Epithelial cell of prostate (primary cell): ENCODE results near the gene AGBL1.
A peak's percentile ranks its signal among the peaks of the same experiment; 100 is the strongest.
"Not testable (repeated sequence)": the region's sequence is repeated elsewhere in the genome, so short reads cannot be mapped to it uniquely, and the experiment has no call there.

Experiments used
- DNase-seq: peaks from one replicate; pipeline ENCODE4 v3.0.0-alpha.2; 2011; ENCODE audit warnings: low read depth, low spot score
- H3K27ac ChIP-seq: fragments of 450-650 bp; 2 replicates; pipeline ENCODE4 v1.5.1; 2017; ENCODE audit warnings: mild to moderate bottlenecking

AGBL1 gene

DNA sequence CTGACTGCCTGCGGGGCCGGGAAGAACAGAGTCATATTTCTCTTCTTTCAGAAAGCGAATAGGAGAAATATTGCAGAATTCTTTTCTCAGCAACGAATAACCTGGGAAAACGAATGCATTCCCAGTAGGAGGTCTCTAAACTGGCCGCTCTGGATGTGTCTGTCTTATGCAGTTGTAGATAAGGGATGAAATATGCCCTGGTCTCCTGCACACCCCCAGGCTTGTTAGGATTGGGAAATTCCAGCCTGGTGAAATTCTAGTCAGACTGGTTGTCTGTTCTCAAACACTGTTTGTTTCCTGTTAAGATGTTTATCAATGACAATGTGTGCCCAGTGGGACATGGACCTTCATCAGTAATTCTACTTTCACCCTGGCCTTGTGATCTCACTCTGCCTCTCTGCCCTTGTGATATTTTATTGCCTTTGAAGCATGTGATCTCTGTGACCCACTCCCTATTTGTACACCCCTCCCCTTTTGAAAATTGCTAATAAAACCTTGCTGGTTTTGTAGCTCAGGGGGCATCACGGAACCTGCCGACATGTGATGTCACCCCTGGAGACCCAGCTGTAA, 385.9 kb downstream of the AGBL1 start:
- DNase-seq, H3K27ac ChIP-seq: not testable (repeated sequence)

DNA sequence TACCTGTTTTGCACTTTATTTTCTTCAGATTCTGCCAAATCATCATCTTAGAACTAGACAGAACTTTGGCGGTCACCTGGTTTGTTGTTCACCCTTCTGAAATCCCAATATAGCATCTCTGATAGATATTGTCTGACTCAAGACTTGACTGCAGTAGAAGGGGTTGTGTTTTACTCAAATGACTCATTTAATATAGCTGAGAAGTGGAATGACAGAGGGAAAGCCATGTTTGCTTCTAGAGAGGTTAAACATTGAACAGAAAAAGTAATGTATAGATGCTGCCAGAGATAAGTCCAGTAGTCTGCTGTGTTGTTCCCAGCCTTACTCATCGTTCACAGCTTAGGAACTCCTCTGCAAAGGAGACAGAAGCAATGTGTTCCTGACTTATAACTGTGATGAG, 402.0 kb downstream of the AGBL1 start:
- DNase-seq: peak; percentile 10
- H3K27ac ChIP-seq: no peak overlapping the region

DNA sequence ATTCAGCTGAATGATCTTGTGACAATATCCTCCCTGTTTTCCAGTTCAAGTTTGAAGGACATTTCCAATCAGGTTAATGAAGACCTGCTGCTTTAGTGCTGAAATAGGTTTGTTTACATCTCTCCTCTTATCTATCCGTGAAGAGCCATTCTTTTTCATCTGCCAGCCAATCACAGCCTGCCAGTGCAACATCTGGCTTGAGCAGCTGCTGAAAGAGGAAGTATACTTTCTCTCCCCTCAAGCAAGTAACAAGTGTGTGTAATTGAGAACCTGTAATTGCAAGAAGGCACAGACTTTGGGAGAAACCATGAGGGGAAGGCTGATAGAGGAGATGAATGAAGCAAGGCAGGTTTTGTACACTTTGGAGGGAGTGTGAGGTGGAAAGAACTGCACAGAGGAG, 404.3 kb downstream of the AGBL1 start:
- no peak overlapping the region for H3K27ac ChIP-seq
- DNase-seq: no peak

DNA sequence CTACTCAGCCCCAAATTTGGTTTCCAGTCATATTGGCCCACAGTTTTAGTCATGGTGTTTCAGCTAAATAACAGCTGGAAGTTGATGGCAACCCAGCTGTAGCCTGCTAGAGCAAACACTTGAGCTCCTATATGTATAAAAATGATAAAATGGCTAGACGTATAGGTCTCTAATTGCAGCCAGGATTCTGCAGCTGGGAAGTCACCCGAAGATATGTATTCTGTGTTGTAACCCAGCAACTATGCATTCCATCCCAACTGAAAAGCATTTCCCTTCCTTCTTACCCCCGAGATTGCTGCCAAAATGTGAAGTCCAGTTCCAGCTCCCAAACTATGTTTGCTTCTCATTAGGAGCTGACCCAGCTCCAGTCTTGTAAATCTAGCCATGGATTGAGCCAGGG, 408.4 kb downstream of the AGBL1 start:
- no peak for DNase-seq
- H3K27ac ChIP-seq: no peak overlapping the region

DNA sequence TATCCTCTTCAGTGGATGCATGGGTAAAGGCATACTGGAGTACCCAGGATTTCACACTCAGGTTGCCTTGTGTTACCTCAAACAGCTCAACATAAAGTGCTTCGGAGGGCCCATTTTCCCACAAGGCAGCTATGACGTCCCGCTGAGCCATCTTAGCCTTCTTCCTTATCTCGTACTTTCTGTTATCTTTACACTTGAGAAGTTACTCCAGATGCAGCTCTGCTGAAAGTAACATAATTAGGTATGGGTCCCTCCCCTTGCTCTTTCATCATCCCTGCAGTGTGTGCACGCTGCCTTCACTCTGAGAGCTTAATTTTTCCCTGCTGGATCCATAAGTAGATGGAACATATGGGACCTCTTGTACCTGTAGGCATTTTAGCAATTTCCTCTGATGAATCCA, 410.3 kb downstream of the AGBL1 start:
- H3K27ac ChIP-seq: no peak overlapping the region
- DNase-seq: no peak

DNA sequence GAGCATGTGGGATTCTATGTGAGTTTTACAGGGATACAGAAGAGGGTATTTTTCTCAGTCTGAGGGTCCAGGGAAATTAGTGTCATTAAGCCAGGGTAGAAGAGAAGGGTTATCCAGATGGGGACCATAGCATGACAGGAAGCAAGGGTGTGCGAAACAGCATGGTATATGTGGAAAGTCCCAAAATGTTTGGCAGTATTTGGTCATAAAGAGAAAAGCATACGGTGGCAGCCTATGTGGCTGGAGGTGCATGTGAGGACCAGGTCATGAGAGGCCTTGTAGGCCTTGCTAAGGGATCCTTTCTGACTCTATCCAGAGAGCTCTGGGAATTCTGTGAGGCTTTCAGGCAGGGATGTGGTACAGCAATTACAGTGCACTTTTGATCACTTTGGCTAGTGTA, 411.4 kb downstream of the AGBL1 start:
- no peak for DNase-seq
- no peak overlapping the region for H3K27ac ChIP-seq

DNA sequence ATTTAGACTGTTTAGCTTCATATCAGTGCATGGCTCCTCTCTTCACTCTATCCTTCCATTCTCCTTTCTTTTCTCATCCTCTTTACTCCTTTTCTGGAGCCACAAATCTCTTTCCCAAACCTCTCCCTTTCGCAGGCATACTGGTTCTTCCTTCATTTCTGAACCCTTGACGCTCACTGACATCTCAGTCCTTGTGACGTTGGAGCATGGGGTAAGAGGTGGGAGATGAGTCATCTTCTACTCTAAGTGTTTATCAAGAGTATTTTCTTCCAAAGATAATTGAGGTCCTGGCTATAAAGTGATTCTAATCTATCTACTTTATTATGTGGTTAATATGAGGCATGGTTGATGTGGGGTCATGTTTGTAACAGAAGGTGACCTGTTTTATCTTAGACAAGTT, 414.2 kb downstream of the AGBL1 start:
- DNase-seq: no peak
- H3K27ac ChIP-seq: no peak overlapping the region

DNA sequence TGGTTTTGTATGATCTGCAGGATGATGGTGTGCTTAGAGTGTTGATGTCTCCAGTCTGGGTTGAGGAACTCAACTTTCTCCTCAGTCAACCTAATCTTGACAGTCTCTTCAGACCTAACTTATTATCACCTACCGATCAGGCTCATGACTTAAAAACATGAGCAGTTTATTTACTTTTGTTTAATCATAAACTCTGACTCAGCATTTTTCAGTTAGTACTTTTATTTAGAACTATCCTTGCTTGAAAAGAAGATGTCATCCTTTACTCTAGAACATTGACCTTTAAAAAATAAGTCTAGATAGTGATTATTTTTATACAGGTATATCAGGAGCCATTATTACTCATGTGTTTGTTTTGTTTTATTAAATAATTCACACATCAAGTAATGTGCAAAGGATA, 414.8 kb downstream of the AGBL1 start:
- no peak for DNase-seq
- no peak overlapping the region for H3K27ac ChIP-seq

DNA sequence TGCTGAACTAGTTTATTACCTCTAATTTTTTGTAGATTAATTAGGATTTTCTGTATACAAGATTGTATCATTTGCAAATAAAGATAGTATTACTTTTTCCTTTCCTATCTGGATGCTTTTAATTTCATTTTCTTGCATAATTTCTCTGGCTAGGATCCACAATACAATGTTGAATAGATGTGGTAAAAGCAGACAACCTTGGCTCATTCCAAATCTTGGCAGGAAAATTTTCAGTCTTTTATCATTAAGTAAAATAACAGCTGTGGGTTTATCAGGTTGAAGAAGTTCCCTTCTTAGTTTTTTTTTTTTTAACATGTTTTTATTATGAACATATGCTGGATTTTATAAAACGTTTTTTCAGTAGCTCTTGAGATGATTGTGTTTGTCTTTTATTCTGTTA, 422.6 kb downstream of the AGBL1 start:
- DNase-seq: no peak
- H3K27ac ChIP-seq: no peak overlapping the region

DNA sequence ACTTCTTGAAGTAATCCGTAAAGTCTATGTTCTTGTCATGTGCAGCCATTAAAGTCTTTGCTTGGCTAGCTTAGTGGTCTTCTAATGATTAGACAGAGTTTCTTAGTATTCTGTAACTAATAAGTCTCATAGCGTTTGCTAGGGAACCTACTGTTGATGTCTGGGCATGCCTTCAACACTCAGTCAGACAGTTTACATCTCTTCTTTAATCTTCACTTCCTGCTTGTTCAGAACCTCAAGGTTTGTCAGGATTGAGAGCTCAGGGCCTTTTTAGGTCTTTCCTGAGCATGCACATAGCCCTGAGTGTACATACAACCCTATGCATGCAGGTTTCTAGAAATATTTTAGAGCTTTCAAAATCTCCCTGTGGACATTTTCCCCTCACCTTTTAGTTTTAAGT, 426.3 kb downstream of the AGBL1 start:
- DNase-seq: peak; percentile 8
- H3K27ac ChIP-seq: peak overlapping the region; percentile 18

DNA sequence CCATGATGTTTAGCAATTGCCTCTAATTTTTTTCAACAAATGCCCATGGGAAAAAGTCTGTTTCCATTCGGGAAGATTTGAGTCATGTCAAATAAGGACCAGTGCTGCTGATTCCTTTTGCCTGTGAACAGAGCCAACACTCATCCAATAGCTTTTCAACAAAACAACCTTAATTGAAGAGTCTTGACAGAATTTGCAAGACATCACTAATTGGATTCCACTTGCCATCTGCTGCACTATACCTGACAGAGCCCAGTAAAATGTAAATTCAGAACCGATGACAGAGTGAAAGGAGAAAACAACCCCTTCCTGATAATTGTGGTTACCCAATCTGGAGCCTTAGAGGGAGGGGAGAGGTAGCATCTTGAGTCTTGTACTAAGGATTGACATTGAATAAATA, 426.7 kb downstream of the AGBL1 start:
- no peak for DNase-seq

DNA sequence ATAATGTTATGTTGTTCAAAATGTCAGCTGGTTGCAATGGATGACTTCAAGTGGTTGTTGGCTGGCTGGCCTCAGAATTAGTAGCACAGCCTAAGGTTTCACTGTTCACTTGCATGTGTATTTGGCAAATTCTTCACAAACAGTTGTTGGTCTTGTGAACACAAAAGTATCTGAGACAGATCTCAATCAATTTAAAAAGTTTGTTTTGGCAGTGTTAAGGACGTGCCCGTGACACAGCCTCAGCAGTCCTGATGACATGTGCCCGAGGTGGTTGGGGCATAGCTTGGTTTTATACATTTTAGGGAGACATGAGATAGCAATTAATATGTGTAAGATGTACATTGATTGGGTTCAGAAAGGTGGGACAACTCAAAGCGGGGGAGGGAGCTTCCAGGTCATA, 436.0 kb downstream of the AGBL1 start:
- H3K27ac ChIP-seq: no peak overlapping the region
- no peak for DNase-seq

More for the DNA sequence above, 426.7 kb downstream of the AGBL1 start:
- peak overlapping the region; percentile 18 for H3K27ac ChIP-seq

DNA sequence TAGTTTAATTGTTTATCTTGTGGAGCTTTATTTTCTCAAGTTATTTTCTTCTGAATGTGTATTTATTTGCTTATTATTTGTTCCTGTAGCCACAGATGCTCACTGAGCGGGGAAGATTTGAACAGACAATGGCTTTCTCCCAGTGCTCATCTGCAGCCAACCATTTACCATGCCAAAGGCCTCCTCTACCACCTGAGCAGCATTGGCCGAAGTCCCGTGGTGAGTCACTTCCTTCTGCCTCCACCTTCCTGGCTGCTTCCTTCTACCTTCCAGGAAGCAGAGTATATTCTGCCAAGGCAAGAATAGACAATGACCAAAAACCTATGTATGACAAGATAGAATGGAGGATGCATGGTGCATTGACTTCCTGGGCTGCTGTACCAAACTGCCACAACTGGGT, 443.1 kb downstream of the AGBL1 start:
- DNase-seq: no peak
- no peak overlapping the region for H3K27ac ChIP-seq

DNA sequence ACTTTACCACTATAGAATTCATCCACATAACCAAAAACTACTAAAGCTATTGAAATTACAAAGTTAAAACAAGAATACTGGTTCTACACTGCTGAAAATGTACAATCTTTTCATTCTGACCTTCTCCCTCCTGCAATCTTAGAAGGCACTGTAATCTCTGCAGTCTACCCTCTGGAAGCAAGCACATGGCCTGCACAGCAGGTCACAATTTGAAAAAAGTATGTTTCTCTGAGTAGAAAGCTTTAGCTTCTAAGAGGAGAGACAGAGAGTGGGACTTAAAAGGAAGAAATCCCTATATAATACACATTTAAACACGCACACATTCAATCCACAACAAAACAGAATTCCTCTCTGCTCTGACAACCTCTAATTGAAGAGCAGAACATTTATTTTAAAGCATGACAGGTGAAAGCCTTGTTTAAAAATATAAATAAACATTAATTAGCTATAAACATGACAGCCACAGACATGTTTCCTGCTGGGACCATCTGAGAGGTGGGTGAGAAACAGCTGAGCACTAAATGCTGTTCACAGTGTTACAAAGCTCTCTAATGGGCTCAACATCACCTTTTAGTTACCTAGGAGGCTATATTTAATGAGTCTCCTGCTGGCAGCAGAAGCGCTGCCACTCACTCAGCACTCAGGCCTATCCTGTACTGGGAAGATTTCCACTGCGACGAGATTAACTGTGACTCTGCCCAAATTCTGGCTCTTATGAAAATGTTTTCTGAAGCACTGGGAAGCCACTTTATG, 447.4 kb downstream of the AGBL1 start:
- H3K27ac ChIP-seq: no peak overlapping the region

DNA sequence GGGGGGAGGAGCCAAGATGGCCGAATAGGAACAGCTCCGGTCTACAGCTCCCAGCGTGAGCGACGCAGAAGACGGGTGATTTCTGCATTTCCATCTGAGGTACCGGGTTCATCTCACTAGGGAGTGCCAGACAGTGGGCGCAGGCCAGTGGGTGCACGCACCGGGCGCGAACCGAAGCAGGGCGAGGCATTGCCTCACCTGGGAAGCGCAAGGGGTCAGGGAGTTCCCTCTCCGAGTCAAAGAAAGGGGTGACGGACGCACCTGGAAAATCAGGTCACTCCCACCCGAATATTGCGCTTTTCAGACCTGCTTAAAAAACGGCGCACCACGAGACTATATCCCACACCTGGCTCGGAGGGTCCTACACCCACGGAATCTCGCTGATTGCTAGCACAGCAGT, 448.4 kb downstream of the AGBL1 start:
- H3K27ac ChIP-seq, DNase-seq: not testable (repeated sequence)

More for the DNA sequence above, 447.4 kb downstream of the AGBL1 start:
- DNase-seq: no peak

DNA sequence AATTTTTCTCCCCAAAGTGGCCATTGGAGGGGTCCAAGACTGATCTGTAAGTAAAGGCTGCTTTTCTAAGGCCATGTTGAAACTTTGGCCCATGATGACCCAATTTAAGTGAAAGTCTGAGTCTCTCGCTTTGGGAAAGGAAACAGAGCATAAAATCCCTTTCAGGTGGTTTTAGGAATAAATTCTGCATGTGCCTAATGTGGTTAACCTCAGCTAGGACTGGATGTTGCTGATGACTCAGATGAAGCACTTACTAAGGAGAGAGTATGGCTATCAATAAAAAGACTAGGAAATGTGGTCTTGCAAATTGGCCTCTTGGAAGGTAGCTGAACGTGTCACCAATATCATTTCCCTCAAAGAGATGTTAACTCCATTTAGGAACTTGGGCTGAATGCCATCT, 458.5 kb downstream of the AGBL1 start:
- no peak overlapping the region for H3K27ac ChIP-seq
- no peak for DNase-seq

DNA sequence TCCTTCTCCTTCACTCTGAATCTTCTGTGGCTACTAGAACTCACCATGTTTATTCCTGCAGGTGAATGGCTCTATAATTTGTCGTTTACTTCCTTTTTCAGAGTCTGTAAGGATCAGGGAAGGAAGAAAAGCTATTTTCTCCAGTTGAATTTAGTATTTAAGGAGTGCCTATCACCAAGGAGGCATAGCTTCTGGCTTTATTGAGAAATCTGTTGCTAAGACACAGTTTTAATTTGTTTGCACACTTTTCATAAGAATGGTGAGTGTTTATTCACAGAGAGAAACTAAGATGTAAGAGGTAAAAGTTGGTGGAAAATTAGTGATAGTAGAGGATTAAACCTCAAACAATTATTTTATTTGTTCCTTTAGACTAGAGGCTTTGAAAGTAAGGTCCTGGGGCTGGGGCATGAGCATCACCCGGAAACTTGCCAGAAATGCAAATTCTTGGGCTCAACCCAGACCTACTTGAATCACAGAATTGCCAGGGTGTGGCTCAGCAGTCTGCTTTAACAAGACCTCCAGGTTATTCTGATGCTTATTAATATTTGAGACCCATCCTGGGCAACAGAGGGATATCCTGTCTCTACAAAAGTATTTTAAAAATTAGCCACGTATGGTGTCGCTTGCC, 461.3 kb downstream of the AGBL1 start:
- no peak overlapping the region for H3K27ac ChIP-seq
- DNase-seq: no peak

DNA sequence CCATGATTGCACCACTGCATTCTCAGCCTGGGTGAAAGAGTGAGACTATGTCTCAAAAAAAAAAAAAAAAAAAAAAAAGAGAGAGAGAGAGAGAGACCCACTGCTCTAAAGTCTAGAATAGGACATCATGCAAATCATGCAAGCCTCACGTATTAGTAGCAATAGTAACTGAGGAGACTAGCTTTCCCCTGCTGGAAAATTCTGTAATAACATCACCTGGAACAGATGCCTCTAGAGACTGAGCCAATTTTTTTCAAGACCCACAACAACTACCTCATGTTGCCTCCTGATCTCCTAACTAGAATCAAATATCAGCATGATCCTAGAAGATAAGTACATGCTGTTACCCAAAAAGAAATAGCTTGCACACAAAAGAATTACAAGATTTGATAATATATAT, 461.9 kb downstream of the AGBL1 start:
- DNase-seq: no peak
- no peak overlapping the region for H3K27ac ChIP-seq

DNA sequence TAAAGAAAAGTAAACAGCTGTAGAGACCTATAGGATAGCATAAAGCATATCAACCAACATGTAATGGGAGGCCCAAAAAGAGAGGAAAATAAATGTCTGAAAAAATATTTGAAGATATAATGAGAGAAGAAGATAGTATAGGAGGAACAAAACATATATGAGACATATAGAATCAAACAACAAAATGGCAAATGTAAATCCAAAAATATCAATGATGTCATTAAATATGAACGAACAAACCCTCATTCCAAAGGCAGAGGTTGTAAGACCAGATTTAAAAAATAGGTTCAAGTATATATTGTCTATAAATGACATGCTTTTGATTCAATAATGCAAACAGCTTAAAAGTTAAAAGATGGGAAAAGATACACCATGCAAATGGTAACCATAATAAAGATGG, 470.4 kb downstream of the AGBL1 start:
- DNase-seq: no peak

DNA sequence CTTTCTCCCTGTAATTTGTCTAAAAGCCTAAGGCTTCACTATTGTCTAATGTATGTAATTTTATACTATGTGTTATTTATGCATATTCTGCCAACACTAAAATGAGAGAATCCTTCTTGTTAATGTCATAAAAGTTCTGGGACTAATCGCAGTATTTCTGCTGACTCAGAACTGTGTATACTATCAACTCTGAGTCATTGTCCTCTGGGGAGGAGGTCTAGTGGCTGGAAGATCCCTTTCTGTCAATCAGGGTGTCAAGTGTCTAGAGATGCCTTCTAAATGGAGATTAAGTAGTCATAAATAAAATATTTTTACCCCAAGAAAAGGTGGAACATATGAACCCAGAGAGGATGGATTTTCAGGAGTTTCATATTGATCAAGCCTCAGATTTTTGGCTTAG, 473.4 kb downstream of the AGBL1 start:
- no peak for DNase-seq
- H3K27ac ChIP-seq: no peak overlapping the region

More for the DNA sequence above, 470.4 kb downstream of the AGBL1 start:
- no peak overlapping the region for H3K27ac ChIP-seq

DNA sequence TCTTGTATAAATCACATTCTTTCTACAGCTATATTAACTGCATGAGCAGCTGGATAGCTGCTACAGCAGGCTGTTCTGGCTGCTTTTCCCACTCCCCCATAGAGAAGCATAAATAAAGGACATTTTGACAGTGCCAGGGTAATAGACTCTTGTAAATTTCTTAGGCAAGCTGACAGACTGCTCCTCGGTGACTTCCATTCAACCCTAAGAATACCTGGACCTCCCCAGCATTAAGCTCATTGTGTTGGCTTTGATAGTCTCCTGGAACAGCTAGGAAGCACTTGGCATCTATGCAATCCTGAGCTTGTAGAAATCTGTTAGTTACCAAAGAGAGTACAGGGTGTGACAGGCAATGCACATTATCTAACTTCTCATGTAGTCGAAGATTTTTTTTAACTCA, 475.4 kb downstream of the AGBL1 start:
- no peak for DNase-seq
- H3K27ac ChIP-seq: peak overlapping the region; percentile 73

DNA sequence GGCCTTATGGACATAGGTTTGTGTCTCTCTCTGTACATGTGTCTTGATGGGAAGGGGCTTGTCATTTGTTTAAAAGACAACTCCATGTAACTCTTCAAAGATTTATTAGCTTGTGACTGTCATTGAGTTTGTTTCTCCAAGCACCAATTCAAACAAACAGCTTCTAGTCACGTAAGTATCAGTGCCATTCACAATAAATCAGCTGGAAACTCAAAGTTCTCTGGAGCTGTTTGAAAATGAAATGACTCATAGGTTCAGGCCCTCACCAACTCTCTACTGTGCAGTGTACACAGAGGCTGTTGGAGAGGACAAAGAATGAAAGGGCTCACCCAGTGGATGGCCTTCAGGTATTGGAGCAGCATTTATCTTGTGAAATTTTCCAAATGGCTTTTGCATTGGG, 476.3 kb downstream of the AGBL1 start:
- peak overlapping the region; percentile 73 for H3K27ac ChIP-seq
- DNase-seq: peak; percentile 41
